Mammary epithelial cell (primary cell): ENCODE measurements around the gene TRMT10B.

Source experiments
- CTCF ChIP-seq, 2 donors: IDR thresholded peaks in 1 of 2; conservative IDR thresholded peaks in 1 of 2; 2 replicates each; pipeline ENCODE4 v1.5.1; 2011 to 2012; ENCODE audit warnings: inconsistent platforms in 2 of 2, low read length in 2 of 2, mild to moderate bottlenecking in 2 of 2, control low read depth in 1 of 2, low read depth in 1 of 2; ENCODE audit not compliant: insufficient read depth in 1 of 2; ENCODE audit errors: extremely low read depth in 1 of 2
- EZH2 ChIP-seq: IDR thresholded peaks from 2 replicates; pipeline ENCODE4 v1.6.1; 2012; ENCODE audit warnings: low read length, inconsistent platforms, borderline replicate concordance

DNA sequence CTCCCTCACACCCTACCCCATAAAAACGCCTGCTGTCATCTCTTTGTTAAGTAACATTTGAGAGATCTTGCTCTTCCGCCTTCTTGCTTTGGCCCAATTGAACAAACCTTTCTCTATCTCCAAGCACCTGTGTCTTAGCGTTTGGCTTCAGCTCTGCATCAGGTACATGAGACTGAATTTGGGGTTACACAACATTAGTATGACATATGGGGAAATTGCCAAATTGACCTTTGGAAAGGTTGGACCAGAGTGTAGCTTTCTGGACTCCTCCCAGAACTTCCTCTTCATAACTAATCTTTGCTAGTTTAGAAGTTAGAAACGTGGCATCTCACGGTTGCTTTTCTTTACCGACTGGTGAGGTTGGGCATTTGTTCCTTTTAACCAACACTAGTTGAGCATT lies 34.7 kb downstream of the TRMT10B start:
- TF ChIP-seq CTCF (conservative IDR thresholded peaks at IDR 0.05 in 1 of 2, IDR thresholded peaks at IDR 0.05 in 1 of 2; ENCODE audit: extremely low read depth in 1 of 2, insufficient read depth in 1 of 2, low read depth in 1 of 2, low read length in 2 of 2) (no peak), EZH2 (no peak)
